ENCODE results near the gene KCNQ5. TPM values are rescaled to one million over a fixed set of nuclear protein-coding genes. Genes with fewer than 3 reads are reported as not detected.

Gene KCNQ5
- total and polyA plus RNA-seq, 9 donors = 0.28 to 0.86 (median 0.57) TPM

DNA sequence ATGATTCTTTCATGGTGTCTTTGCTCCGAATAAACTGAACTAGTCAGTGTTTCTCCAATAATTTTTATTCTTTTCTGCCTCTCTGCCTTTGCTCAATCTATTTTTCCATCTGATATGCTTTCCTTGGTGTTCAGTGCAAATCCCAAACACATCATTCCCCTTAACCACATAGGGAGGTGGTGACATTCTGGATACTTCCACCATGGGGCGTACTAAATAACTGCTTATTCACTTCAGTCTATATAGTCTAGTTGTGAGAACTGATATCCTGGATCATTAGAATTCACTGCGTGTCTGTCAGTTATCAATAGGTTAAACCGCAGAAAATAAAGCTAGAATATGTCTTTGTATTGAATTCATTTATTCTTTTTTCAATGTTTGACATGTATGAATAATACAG, 83.1 kb downstream of the KCNQ5 start:
- no peak for DNase-seq
- H3K36me3 ChIP-seq (ENCODE audit: control insufficient read depth, insufficient read depth, low read length) = no peaks in the 10 kb centered on the region
- H3K9me3 ChIP-seq (replicated peaks; ENCODE audit: control insufficient read depth, low read depth, low read length) = no peaks in the 10 kb centered on the region
- H3K27me3 ChIP-seq (ENCODE audit: control insufficient read depth, insufficient read depth, low read length) = no peaks in the 10 kb centered on the region
- no peak overlapping the region for H3K27ac ChIP-seq (ENCODE audit: low read length)
- H3K4me3 ChIP-seq (ENCODE audit: low read length) = no peak overlapping the region
- no peaks in the 10 kb centered on the region for H3K4me1 ChIP-seq (ENCODE audit: control insufficient read depth, insufficient read depth, low read length)
- no CpG with 5 or more reads among the region's 4 CpGs for WGBS (ENCODE audit: insufficient coverage)

DNA sequence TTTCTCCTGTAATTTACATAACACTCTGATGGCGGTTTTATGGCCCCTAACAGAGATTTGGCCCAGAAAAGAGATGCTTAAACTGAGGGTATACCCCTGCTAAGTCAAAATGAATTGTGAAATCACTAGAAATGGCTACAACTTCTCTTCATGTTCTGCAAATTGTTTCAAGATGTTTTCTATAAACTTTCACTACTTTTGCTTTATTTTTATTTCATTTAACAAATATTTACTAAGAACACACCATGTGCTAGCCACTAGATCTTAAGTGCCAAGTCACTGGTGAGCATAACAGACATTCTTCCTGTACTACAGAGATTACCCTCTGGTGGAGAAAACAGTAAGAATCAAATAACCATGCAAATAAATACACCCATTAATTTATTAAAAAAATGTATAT, 87.6 kb downstream of the KCNQ5 start:
- Histone ChIP-seq H3K9me3 (replicated peaks; ENCODE audit: control insufficient read depth, low read depth, low read length) (no peaks in the 10 kb centered on the region), H3K27ac (ENCODE audit: low read length) (no peak overlapping the region), H3K36me3 (ENCODE audit: control insufficient read depth, insufficient read depth, low read length) (no peaks in the 10 kb centered on the region), H3K4me1 (ENCODE audit: control insufficient read depth, insufficient read depth, low read length) (no peaks in the 10 kb centered on the region), H3K4me3 (ENCODE audit: low read length) (no peak overlapping the region), H3K27me3 (ENCODE audit: control insufficient read depth, insufficient read depth, low read length) (no peaks in the 10 kb centered on the region)
- DNase-seq = no peak
- no CpG with 5 or more reads among the region's 1 CpG for WGBS (ENCODE audit: insufficient coverage)

DNA sequence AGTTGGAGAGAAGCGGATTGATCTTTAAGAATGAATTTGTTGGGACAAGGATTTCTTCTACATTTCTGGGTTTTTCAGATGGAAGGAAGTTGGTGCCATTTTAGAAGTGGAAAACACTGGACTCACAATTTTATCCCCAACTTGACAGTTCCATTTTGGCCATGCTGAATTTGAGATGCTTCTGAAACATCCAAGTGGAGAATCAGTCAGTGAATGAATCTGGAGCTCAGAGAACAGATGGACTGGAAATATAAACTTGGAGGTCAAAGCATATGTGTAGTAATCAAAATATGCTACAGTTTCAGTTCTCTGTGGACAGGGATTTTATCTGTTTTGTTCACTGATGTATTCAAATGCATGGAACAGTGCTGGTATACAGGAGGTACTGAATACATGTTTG, 89.9 kb downstream of the KCNQ5 start:
- no peaks in the 10 kb centered on the region for H3K4me1 ChIP-seq (ENCODE audit: control insufficient read depth, insufficient read depth, low read length)
- no peaks in the 10 kb centered on the region for H3K9me3 ChIP-seq (replicated peaks; ENCODE audit: control insufficient read depth, low read depth, low read length)
- DNase-seq = no peak
- no peaks in the 10 kb centered on the region for H3K27me3 ChIP-seq (ENCODE audit: control insufficient read depth, insufficient read depth, low read length)
- H3K4me3 ChIP-seq (ENCODE audit: low read length) = no peak overlapping the region
- WGBS (ENCODE audit: insufficient coverage) = no CpG with 5 or more reads among the region's 1 CpG
- H3K36me3 ChIP-seq (ENCODE audit: control insufficient read depth, insufficient read depth, low read length) = no peaks in the 10 kb centered on the region
- H3K27ac ChIP-seq (ENCODE audit: low read length) = no peak overlapping the region

DNA sequence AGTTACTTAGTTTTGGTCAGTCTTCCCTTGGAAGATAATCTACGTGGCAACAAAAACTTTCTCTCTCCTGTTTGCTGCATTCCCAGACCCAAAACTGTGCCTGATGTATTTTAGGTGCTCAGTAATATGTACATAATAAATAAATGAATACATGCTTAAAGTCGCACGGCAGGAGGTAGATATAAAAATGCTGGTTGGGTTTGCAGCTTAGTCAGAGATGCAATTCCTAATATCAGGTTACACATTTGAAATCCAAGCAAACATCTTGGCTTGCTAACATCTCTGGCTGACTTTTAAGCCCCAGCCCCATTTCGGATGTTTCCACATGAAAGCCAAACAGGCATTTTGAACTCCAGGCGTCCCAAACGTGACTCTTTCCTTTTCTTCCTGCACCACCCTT, 91.0 kb downstream of the KCNQ5 start:
- Histone ChIP-seq H3K27me3 (ENCODE audit: control insufficient read depth, insufficient read depth, low read length) (no peaks in the 10 kb centered on the region), H3K9me3 (replicated peaks; ENCODE audit: control insufficient read depth, low read depth, low read length) (no peaks in the 10 kb centered on the region), H3K27ac (ENCODE audit: low read length) (no peak overlapping the region), H3K4me1 (ENCODE audit: control insufficient read depth, insufficient read depth, low read length) (no peaks in the 10 kb centered on the region), H3K36me3 (ENCODE audit: control insufficient read depth, insufficient read depth, low read length) (no peaks in the 10 kb centered on the region), H3K4me3 (ENCODE audit: low read length) (no peak overlapping the region)
- 36% methylated on average over 3 of the region's 6 CpGs for WGBS (ENCODE audit: insufficient coverage)
- no peak for DNase-seq

DNA sequence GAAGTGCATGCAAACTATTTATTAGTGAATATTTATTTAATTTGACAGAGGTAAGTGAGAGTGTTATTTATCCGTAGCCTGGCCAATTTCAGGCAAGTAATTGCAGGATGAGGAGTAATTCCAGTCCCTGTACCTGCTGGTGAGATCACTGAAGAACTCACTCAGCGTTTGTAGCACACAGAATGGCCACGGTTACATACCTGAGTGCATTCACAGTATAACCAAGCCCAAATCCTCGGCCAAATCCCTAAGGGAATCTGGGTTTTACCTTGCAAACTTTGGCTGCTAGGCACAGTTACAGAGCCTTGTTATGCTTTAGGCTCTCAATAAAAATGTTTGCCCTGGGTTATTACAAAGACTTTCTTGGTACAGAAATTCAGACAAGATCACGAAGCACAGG, 93.3 kb downstream of the KCNQ5 start:
- H3K9me3 ChIP-seq (replicated peaks; ENCODE audit: control insufficient read depth, low read depth, low read length) = no peaks in the 10 kb centered on the region
- DNase-seq = no peak
- no peaks in the 10 kb centered on the region for H3K4me1 ChIP-seq (ENCODE audit: control insufficient read depth, insufficient read depth, low read length)
- H3K36me3 ChIP-seq (ENCODE audit: control insufficient read depth, insufficient read depth, low read length) = no peaks in the 10 kb centered on the region
- no peak overlapping the region for H3K4me3 ChIP-seq (ENCODE audit: low read length)
- H3K27ac ChIP-seq (ENCODE audit: low read length) = no peak overlapping the region
- WGBS (ENCODE audit: insufficient coverage) = 51% methylated on average over 2 of the region's 5 CpGs
- no peaks in the 10 kb centered on the region for H3K27me3 ChIP-seq (ENCODE audit: control insufficient read depth, insufficient read depth, low read length)

DNA sequence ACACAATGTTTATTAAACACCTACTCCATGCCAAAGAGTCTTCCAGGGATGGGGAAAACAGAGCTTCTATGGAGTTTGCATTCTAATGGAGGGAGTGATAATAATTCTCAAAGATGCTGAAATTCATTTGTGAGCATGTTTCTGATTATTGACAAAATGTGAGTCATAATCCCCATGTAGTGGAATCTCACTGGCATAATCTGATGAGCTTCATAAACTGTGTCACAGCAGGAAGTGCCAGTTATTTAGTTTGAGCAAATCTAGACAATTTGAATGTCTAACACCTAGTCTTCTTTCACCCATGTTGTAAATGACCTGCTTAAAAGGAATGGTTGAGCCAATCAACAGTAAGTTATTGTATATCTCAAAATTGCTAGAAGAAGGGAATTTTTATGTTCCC, 95.1 kb downstream of the KCNQ5 start:
- no peaks in the 10 kb centered on the region for H3K36me3 ChIP-seq (ENCODE audit: control insufficient read depth, insufficient read depth, low read length)
- no peak overlapping the region for H3K4me3 ChIP-seq (ENCODE audit: low read length)
- H3K4me1 ChIP-seq (ENCODE audit: control insufficient read depth, insufficient read depth, low read length) = no peaks in the 10 kb centered on the region
- no peak overlapping the region for H3K27ac ChIP-seq (ENCODE audit: low read length)
- no peaks in the 10 kb centered on the region for H3K27me3 ChIP-seq (ENCODE audit: control insufficient read depth, insufficient read depth, low read length)
- no peaks in the 10 kb centered on the region for H3K9me3 ChIP-seq (replicated peaks; ENCODE audit: control insufficient read depth, low read depth, low read length)
- no peak for DNase-seq

DNA sequence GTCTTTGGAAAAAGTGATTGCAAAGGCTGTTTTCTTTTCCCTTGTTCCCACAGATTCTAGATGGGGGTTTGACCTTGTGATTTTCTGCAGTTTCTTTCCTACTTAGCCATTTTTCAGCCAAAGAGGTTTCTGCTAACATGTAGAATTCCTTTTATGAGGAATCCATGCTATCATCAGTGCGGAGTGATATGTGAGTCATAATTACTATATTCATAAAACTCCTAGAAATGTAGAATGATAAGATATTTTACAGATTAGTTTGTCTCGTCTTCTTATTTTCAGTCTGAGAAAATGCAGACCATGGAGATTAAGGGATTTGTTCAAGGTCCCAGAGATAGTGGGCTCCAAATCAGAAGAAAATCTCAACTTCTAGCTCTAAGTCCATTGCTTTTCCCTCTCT, 98.6 kb downstream of the KCNQ5 start:
- no peak overlapping the region for H3K27ac ChIP-seq (ENCODE audit: low read length)
- H3K27me3 ChIP-seq (ENCODE audit: control insufficient read depth, insufficient read depth, low read length) = no peaks in the 10 kb centered on the region
- H3K4me1 ChIP-seq (ENCODE audit: control insufficient read depth, insufficient read depth, low read length) = no peaks in the 10 kb centered on the region
- H3K4me3 ChIP-seq (ENCODE audit: low read length) = no peak overlapping the region
- no CpG with 5 or more reads among the region's 2 CpGs for WGBS (ENCODE audit: insufficient coverage)
- no peaks in the 10 kb centered on the region for H3K9me3 ChIP-seq (replicated peaks; ENCODE audit: control insufficient read depth, low read depth, low read length)
- no peak for DNase-seq
- no peaks in the 10 kb centered on the region for H3K36me3 ChIP-seq (ENCODE audit: control insufficient read depth, insufficient read depth, low read length)

DNA sequence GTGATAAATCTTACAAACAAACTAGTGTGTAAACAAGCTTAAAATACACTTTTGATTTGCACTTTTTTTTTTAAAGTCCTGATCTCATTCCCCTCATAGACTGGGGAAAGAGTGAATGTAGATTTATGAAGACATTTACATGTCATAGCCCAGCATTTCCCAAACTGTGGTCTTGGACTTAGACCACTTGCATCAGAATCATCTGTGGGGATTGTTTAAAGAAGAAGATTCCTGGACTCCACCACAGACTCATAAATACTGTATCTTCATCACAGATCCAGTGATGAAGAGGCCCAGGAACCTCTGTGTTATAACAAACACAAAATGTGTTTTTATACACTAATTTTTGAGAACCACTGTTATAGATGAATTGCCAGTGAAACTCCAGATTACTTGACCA, 99.5 kb downstream of the KCNQ5 start:
- no peak for DNase-seq
- Histone ChIP-seq H3K27me3 (ENCODE audit: control insufficient read depth, insufficient read depth, low read length) (no peaks in the 10 kb centered on the region), H3K36me3 (ENCODE audit: control insufficient read depth, insufficient read depth, low read length) (no peaks in the 10 kb centered on the region), H3K27ac (ENCODE audit: low read length) (no peak overlapping the region), H3K4me1 (ENCODE audit: control insufficient read depth, insufficient read depth, low read length) (no peaks in the 10 kb centered on the region), H3K4me3 (ENCODE audit: low read length) (no peak overlapping the region), H3K9me3 (replicated peaks; ENCODE audit: control insufficient read depth, low read depth, low read length) (no peaks in the 10 kb centered on the region)

DNA sequence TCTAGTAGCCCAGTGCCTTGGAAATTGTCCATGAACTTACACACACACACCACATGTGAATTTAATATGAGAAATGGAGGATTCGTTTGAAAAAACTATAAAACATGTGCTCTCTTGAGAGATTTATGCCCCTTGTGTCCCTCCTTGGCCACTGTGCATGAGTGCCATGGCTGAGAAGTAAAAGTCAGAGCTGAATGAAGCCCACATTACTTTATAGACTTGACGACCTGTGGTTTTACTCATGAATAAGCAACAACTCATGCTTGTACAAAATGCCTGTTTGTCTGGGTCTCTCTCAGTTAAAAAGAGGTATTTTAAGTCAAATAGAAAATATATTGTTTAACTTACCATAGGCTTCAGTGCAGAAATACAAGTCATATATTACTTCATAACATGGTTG, 102.7 kb downstream of the KCNQ5 start:
- Histone ChIP-seq H3K27me3 (ENCODE audit: control insufficient read depth, insufficient read depth, low read length) (no peaks in the 10 kb centered on the region), H3K9me3 (replicated peaks; ENCODE audit: control insufficient read depth, low read depth, low read length) (no peaks in the 10 kb centered on the region), H3K4me3 (ENCODE audit: low read length) (no peak overlapping the region), H3K4me1 (ENCODE audit: control insufficient read depth, insufficient read depth, low read length) (no peaks in the 10 kb centered on the region), H3K27ac (ENCODE audit: low read length) (no peak overlapping the region), H3K36me3 (ENCODE audit: control insufficient read depth, insufficient read depth, low read length) (no peaks in the 10 kb centered on the region)
- WGBS (ENCODE audit: insufficient coverage) = no CpG with 5 or more reads among the region's 2 CpGs
- no peak for DNase-seq

DNA sequence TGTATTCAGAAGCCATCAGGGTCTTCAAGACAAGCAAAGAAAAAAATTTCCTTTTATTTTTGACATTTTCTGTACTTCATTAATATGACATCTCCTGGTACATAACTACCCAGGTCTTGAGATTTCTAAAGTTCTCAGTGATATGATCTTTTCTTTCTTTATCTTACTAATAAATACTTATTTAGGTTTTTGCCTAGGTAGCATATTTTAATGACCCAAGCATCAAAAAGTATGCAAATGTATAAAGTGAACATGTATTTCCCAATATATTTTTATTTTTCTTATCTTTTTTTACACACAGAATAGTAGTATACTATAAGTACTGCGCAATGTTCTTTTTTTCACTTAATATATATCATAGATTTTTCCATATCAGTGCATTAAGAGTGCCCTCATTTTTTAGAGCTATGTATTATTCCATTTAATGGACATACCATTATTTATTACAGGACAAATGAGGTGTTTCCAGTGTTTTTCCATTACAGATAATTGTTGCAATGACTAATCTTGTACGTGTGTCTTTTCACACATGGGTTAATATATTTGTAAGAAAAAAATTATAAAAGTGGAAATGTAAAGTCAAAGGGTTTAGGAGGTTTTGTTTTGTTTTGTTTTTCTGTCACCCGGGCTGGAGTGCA, 107.0 kb downstream of the KCNQ5 start:
- H3K4me3 ChIP-seq (ENCODE audit: low read length) = no peak overlapping the region
- H3K36me3 ChIP-seq (ENCODE audit: control insufficient read depth, insufficient read depth, low read length) = no peaks in the 10 kb centered on the region
- no peaks in the 10 kb centered on the region for H3K4me1 ChIP-seq (ENCODE audit: control insufficient read depth, insufficient read depth, low read length)
- no peaks in the 10 kb centered on the region for H3K9me3 ChIP-seq (replicated peaks; ENCODE audit: control insufficient read depth, low read depth, low read length)
- DNase-seq = no peak
- no peak overlapping the region for H3K27ac ChIP-seq (ENCODE audit: low read length)
- WGBS (ENCODE audit: insufficient coverage) = 33% methylated on average over 1 of the region's 3 CpGs
- H3K27me3 ChIP-seq (ENCODE audit: control insufficient read depth, insufficient read depth, low read length) = no peaks in the 10 kb centered on the region

DNA sequence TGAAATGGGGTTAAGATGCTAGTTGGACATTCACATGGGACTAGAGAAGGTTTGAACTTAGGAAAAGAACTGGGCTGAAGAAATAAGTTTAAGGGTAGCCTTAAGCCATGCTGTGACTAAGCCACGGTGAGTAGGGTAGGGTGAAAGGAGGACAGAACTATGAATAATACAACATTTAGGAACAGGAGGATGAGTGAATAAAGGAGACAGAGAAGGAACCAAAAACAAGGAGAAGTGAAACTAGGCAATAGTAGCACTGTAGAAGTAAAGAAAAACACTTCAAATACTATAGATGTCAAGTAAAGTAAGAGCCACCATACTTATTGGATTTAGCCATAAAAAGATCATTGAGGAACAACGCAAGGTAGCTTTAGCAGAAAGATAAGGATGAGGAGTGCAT, 111.2 kb downstream of the KCNQ5 start:
- no peaks in the 10 kb centered on the region for H3K36me3 ChIP-seq (ENCODE audit: control insufficient read depth, insufficient read depth, low read length)
- H3K27ac ChIP-seq (ENCODE audit: low read length) = no peak overlapping the region
- no peak for DNase-seq
- no peaks in the 10 kb centered on the region for H3K27me3 ChIP-seq (ENCODE audit: control insufficient read depth, insufficient read depth, low read length)
- 83% methylated on average over 1 of the region's 2 CpGs for WGBS (ENCODE audit: insufficient coverage)
- H3K9me3 ChIP-seq (replicated peaks; ENCODE audit: control insufficient read depth, low read depth, low read length) = no peaks in the 10 kb centered on the region
- H3K4me3 ChIP-seq (ENCODE audit: low read length) = no peak overlapping the region
- no peaks in the 10 kb centered on the region for H3K4me1 ChIP-seq (ENCODE audit: control insufficient read depth, insufficient read depth, low read length)
